ENCODE data around the gene RIMS4. TPM values are rescaled to one million over a fixed set of nuclear protein-coding genes. Genes with fewer than 3 reads are reported as not detected.

Gene RIMS4
- total RNA-seq: 0.06 TPM

DNA sequence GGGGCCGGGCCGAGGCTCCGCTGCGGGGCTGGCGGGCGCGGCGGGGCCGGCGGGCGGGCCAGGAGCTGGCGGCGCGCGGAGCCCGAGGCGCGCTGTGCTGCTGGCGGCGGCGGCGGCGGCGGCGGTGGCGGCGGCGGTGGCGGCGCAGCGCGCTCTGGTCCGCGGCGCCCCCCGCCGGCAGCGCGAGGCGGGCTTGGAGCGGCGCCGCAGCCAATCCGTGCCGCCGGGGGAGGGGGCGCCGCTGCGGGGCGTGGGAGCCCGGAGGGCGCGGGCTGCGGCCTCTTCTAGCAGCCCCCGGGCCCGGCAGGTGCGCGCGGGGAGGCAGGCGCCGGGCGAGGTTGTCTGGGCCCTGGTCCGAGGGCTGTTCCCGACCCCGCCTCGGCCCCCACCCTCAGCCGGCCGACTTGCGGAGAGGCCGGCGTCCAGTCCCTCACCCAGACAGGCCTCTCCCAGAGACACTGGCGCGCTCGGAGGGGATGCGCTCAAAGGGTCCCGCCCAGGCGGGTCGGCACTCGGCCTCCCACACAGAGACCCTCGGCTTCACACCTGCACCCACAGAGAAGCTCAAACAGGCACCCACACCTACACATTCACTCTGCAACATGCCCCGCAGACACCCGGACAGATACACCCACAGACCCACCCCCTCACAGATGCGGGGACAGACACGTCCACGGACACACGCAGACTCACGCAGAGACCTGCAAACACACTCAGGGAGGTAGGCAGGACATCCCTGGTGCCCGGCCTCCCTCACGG is at the start of gene RIMS4:
RIMS4 (minus strand) TSS at position 156 of the 759 bp plus-strand sequence. CDS start 275 bp downstream, outside the sequence.
- no peak for DNase-seq (ENCODE audit: low spot score)

DNA sequence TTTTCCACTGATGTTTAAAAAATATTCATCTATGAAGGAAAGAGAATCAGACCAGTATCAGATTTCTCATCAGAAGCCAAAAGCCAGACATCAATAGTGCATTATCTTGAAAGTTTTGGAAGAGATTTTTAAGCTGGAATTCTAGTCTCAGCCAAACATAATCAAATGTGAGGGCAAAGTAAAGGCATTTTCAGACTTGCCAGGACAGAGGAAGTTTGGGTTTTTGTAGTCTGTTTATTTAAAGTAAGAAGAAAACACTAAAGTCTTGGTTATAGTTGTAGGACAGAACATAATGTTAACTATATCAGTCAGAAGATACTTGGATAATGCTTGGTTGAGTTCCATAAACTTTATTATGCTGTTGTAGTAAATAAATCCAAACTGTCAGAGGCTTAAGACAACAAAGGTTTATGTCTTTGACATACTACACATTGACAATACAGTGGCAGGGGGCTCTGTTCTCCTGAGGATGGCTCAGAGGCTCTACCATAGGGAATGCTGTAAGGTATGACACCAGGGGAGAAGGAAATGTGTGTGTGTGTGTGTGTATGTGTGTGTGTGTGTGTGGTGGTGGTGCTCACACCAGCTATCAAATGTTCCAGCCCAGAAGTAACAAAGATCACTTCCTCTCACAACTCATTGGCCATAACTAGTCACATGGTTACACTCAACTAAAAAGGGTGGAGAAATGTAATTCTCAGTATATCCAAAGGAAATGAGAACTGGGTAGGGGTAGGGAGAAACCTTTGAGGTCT is 48.4 kb upstream of the RIMS4 start:
- DNase-seq (ENCODE audit: low spot score): no peak

DNA sequence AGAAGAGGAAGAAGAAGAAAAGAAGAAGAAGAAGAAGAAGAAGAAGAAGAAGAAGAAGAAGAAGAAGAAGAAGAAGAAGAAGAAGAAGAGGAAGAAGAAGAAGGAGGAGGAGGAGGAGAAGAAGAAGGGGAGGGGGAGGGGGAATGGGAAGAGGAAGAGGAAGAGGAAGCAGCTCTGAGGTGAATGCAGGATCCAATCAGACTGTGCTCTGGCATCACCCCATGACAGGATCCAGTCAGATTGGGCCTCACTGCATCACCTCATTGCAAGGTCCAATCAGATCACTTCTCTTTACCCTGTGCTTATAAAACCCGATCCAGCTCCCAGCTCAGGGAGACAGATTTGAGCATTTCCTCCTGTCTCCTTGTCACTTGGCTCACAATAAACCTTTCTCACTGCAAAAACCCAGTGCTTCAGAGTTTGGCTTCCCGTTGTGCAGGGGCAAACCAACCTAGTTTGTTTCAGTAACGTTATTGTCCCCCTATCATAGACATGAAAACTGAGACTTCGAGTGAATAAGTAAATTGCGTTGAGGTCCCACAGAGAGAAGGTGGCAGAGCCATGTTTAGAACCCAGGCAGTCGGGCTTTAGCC is 46.6 kb upstream of the RIMS4 start:
- DNase-seq (ENCODE audit: low spot score): no peak

DNA sequence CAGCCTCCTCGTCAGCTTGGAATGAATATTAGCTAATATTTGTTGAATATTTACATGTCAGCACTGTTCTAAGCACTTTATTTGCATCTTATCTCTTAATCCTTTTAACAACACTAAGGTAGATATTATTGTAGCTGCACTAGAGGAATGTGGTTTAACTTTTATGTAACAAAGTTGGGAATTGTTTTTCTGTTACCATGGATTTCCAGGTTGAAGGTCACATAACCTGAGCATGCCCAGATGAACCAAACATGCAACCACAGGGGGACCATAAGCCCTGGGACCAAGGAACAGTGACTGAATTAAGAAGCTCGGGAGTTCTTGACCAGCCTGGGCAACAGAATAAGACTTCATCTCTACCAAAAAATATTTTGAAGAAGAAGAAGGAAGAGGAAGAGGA is 46.1 kb upstream of the RIMS4 start:
- DNase-seq (ENCODE audit: low spot score): no peak

DNA sequence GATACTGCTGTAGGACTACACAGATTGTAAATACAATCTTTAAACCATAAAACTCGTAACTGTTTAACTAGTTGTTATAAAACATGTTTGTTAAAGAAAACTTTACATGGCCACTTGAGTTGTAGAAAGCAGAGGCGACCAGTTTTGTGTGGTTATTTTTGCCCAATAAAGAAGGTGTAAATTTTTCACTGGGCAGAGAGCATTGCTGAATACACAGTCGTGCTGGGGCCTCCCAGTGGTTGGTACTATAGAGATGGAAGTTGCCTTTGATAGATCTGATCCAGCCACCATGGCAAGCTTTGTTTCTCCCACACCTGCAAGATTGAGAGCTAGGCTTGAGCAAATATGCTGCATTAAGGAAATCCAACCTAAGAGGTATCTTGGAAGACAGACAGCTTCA is 41.2 kb upstream of the RIMS4 start:
- no peak for DNase-seq (ENCODE audit: low spot score)

DNA sequence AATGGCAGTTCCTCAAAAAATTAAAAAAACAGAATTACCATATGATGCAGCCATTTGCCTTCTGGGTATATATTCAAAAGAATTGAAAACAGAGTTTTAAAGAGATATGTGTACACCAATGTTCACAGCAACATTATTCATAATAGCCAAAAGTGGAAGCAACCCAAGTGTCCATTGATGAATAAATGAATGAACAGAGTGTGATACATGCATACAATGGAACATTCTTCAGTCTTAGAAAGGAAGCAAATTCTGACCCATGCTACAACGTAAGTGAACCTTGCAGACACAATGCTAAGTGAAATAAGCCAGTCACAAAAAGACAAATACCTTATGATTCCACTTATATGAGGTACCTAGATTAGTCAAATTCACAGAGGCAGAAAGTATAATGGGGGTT is 40.5 kb upstream of the RIMS4 start:
- DNase-seq (ENCODE audit: low spot score): no peak

DNA sequence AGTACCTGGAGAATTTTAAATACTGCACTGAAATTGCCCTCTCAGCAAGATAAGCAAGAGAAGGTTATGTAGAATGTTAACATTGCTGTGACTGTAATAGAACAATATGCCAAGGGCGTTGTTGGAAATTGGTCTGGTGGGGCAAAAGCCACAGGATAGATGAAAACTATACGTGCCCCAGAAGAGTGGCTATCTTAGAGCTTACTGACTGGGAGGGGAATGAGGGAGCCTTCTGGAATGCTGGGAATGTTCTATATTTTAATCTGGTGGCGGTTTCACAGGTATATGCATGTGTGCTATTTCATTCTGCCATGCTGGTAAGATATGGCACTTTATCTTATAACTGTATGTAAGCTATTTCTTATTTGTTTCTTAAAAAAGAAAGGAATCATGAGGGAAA is 39.9 kb upstream of the RIMS4 start:
- no peak for DNase-seq (ENCODE audit: low spot score)

DNA sequence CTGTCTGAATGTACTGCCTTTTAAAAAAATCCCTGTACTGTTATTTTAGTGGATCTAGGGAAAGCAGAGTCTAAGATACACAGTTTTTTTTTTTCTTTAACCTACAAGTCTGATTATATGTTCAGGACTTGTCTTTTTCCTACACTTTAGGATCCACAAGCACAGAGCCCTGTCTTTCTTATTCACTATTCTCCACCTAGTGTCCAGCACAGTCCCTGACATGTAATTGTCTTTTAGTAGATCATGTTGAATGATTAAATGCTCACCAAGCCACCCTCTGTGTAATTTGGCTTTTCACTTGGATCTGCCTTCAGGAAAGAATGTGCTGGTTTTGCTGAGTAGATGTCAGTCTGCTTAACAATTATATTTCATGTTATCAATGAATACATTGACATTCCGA is 39.4 kb upstream of the RIMS4 start:
- DNase-seq (ENCODE audit: low spot score): no peak

DNA sequence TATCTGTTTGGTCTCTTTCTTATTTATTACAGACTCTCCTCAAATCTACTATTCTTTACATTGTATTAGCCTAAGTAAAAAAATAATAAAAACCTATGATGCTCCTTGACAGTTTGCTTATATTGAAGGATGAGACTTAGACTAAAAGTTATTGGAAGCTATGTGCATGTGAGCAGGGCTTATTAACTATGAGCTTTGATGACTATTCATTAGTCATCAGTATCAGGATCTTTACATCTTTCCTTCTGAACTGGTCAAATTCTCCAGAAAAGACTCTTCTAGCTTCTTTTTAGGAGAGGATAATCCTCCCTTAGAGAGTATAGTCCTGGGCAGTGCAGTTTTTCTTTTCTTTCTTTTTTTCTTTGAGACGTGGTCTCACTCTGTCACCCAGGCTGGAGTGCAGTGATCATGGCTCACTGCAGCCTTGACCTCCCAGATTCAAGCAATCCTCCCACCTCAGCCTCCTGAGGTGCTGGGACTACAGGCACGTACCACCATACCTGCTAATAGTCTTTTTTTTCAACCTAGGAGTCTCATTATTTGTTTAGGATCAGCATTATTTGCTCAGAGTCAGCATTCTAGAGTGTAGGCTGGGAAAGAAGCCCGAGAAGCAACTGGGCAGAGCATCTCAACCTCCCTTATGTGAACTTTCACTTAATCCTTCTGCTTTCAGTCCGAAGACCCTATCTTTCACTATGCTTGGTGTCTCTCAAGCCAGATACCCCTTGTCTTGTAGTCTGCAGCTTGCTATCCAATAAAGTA is 38.1 kb upstream of the RIMS4 start:
- DNase-seq (ENCODE audit: low spot score): no peak

DNA sequence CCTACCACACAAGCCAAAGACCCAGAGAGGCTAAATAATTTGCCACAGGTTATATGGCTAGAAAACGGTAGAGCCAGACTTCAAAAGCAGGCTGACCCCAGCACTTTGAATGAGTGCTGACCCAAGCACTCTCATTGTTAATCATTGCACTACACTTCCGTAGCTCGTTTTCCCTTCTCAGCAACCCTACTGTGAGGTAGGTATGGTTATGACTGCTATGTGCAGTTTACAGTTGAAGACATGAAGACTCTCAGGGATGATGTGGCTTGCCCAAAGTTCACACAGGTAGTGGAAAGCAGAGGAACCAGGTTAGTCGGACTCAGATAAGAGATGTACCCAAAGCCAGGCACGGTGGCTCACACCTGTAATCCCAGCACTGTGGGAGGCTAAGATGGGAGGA is 33.5 kb upstream of the RIMS4 start:
- DNase-seq (ENCODE audit: low spot score): no peak

DNA sequence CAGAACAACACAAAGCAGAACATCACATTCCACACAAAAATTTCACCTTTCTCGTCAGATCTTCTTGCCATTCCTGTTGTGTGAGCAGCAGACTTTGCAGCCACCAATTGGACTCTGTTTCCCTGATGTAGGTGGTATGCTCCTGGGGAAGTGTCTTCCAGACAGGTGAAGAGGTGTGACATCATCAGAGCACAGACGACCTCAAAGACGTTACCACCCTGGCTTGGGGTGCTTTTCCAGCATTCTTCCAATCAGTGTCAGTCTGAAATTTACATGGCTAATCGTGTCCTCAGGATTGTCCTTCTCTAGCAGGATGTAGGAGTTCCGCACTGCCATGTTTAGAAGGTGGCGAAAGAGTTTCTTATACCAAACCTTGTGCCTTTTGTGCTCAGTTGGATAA is 31.6 kb upstream of the RIMS4 start:
- DNase-seq (ENCODE audit: low spot score): no peak

DNA sequence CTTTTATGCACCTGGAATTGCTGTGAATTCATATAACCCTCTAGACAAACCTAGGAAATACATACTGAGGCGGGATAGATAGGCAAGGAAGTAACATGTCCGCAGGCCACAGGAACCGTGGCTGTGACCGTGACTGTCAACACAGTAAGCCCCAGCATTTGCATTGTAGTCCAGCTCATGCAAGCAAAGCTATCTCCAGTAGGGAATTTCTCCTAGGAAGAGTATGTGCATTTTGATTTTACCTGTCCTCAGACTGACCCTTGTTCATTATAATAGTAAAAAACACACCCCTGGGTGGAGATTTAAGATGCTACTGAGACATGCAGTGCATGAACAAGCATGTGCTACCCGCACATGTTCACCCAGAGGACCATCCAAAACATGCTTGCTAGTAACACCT is 30.5 kb upstream of the RIMS4 start:
- no peak for DNase-seq (ENCODE audit: low spot score)

DNA sequence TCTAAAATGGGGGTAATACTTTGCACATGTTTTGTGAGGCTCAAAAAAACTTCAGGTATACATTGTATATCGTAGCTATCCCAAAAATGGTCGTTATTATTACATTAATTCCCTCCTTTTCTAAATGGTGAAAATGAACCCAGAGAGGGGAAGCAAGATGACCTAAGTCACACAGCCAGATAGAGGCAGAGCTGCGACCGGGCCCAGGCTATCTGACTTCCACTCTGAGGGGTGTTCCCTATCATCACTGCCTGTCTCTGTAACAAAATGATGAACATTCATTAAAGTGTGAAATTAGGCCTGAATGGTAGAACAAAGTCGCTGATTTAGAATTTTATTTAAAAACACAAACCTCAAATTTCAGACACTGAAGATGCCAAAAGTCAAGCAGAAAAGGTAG is 29.1 kb upstream of the RIMS4 start:
- no peak for DNase-seq (ENCODE audit: low spot score)

DNA sequence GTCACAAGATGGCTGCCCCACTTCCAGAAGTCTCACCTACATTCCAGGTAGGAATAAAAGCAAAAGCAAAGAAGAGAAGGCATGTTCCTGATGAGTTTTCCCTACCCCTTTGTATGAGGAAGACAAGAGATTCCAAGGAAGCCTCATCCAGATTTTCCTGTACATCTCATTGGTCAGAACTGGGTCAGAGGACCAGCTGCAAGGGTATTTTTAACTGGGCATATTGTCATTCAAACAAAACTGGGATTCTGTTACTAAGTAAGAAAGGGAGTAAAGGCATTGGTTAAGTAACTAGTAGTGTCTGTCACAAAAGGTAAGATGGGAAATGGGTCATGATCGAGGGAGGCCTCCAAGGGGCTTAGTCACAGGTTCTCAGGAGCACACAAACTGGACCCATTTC is 28.2 kb upstream of the RIMS4 start:
- no peak for DNase-seq (ENCODE audit: low spot score)

DNA sequence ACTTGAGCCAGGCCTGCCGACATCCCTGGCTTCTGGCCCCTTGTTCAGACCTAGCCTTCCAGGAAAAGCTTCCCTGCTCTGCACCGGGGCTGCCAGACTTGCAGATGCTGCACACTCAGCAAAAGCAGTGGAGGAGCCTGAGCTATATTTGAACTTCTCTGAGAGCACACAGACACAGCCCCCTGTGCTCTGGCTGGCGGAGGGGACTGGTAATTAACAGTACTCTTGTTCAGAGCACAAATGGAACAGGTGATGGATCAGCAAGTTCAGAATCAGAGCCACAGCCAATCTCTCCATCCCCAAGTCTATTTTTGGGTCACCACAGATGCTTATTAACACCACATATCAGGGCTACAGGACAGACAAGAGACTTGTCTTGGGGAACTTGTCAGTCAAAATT is 27.6 kb upstream of the RIMS4 start:
- no peak for DNase-seq (ENCODE audit: low spot score)

DNA sequence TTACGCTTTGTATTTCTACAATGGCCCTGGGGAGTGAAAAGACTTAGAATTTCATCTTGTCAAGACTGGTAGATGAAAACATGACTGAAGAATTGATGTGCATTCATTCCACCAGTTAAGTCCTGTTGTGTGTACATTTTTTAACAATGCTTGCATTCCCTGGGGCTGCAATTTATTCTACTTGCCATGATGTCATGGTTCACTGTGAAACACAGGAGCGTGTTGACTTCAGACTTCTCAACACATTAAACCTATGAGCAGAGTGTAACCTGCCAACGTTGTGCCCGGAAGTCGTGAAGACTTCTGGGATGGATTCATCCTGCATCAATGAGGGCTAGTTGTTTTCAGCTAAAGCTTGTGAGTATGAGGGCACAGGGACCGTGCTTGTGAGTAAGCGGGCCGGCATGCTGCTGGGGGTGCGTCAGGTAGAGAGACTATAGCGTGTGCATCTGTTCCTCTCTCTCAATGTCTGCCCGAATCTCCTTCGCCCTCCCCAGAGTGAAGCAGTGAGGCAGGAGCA is 26.3 kb upstream of the RIMS4 start:
- DNase-seq (ENCODE audit: low spot score): no peak

DNA sequence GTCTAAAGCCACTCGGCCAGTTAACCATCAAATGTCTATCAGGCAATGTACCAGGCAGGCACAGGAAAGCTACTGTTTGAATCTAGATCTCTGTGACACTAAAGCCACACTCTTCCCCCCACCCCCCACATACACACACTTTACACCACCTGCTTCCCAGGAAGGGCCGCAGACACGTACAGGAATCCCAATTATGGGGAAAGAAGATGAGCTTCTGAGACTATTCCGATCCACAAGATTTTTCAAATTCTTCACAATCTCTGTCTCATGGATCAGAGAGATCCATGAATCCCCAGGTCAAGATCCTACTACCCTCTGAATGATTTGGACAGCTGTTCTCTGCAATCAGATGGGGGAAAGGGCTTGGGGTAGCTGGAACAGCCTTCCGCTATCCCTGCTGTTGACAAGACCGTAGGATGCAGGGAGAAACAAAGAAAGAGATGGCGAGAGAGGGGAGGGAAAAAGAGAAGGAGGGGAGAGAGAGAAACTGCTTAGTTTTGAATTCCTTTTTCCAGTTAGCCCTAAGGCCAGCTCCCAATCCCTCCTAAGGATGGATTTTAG is 25.4 kb upstream of the RIMS4 start:
- DNase-seq (ENCODE audit: low spot score): no peak

DNA sequence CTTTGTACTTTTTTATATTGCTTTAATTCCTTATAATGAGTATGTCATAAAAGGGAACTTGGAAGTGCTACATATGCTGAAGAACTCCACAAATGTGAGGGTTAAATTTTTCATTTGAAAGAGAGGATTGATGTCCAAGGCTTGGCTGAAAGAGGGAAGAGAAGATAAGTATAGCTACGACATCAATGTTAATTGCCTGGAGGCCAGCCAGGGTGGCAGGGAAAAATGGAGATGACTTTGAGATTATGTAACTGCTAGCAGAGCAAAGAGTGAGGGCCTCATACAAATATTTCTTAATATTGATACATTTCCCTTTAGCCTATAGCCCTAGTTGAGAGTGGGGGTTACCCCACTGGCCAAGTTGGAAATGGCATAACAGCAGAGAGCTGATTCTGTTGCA is 24.8 kb upstream of the RIMS4 start:
- DNase-seq (ENCODE audit: low spot score): no peak

DNA sequence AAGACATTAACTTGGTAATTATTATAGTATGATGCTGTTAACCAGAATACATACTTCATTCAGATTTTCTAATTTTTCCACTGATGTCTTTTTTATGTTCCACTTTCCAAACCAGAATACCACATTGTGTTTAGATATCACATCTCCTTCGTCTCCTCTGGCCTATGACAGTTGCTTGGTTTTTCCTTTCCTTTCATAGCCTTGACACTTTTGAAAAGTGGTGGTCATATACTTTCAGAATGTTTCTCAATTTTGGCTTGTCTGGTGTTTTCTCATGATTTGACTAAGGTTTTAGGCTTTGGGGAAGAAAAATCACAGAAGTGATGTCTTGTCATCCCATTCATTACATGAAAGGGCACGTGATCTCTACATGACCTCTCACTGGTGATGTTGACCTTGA is 24.3 kb upstream of the RIMS4 start:
- DNase-seq (ENCODE audit: low spot score): no peak

DNA sequence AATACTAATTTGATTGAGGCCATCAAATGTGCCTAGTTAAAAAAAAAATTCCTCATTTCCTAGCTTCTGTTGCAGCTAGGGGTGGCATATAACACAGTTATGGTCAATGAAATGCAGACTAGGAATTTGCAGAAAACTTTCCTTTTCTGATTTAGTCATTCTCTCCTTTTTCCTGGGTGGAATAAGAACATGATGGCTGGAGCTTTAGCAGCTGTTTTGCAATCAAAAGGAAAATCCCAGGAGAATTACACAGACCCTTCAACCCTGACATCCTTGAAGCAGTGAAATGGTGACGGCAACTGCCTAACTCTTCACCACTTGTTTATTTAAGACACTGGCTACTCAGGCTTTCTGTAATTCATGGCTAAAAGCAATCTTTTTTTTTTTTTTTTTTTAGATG is 23.1 kb upstream of the RIMS4 start:
- no peak for DNase-seq (ENCODE audit: low spot score)

DNA sequence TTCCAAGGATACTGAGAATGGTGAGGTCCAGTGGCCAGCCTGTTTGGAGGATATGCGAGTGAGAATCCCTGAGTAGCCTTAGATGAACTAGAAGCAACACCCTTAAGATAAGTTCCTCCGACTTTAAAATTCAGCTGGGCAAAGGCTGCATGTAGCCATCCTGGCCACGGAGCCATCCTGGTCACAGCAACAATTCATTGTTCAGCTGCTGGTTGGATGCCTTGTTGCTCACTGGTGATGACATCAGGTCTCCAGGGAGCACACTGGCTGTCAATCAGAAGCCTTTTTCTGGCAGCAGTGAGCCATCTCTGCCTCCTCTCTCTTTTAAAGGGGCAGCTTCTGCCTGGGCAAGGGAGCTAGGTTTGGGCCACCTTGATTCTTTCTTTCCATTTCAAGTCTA is 22.4 kb upstream of the RIMS4 start:
- no peak for DNase-seq (ENCODE audit: low spot score)

DNA sequence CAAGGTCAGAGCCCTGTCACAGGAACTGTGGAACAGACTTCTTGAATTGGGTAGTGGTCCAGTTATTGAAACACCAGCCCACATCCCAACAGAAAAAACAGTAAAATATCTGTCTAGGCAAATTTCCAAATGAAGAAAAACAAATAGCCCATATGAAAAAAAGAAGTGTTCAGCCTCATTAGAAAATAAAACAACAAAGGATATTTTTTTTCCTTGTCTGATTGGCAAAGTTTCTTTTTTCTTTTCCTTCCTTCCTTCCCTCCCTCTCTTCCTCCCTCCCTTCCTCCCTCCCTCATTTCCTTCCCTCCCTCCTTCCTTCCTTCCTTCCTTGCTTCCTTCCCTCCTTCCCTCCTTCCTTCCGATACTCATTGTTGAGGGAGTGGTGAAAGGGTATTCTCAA is 20.6 kb upstream of the RIMS4 start:
- DNase-seq (ENCODE audit: low spot score): no peak

Measured in mucosa of gallbladder (tissue), 1 donor.